Retina (tissue), 1 donor: Measurements from ENCODE around the gene KRTAP10-7.
"Not testable (repeated sequence)": the region's sequence is repeated elsewhere in the genome, so short reads cannot be mapped to it uniquely, and the experiment has no call there.

Experiments used
- DNase-seq: peaks from one replicate; pipeline ENCODE4 v3.0.0-alpha.2; 2016

Gene KRTAP10-7

GRCh38 chr21:44612669-44613229 is 12.4 kb downstream of the KRTAP10-7 start:
- no peak for DNase-seq

- no peak for DNase-seq
Observed at GRCh38 chr21:44613386-44614155, 13.2 kb downstream of the KRTAP10-7 start.

- no peak for DNase-seq
Observed at GRCh38 chr21:44614161-44614631, 13.8 kb downstream of the KRTAP10-7 start.

GRCh38 chr21:44614961-44615391 is 14.6 kb downstream of the KRTAP10-7 start:
- no peak for DNase-seq

- DNase-seq = no peak
Observed at GRCh38 chr21:44615466-44615865, 15.1 kb downstream of the KRTAP10-7 start.

GRCh38 chr21:44615911-44616590 is 15.7 kb downstream of the KRTAP10-7 start:
- DNase-seq = peak; percentile 51

- no peak for DNase-seq
Observed at GRCh38 chr21:44616591-44616926, 16.2 kb downstream of the KRTAP10-7 start.

- no peak for DNase-seq
Observed at GRCh38 chr21:44617071-44617501, 16.7 kb downstream of the KRTAP10-7 start.

GRCh38 chr21:44618504-44618903 is 18.1 kb downstream of the KRTAP10-7 start:
- DNase-seq = no peak

GRCh38 chr21:44618909-44619308 is 18.5 kb downstream of the KRTAP10-7 start:
- DNase-seq = no peak

- no peak for DNase-seq
Observed at GRCh38 chr21:44619886-44620285, 19.5 kb downstream of the KRTAP10-7 start.

- DNase-seq = no peak
Observed at GRCh38 chr21:44623575-44623974, 23.2 kb downstream of the KRTAP10-7 start.

- no peak for DNase-seq
Observed at GRCh38 chr21:44625756-44626155, 25.4 kb downstream of the KRTAP10-7 start.

GRCh38 chr21:44626262-44626661 is 25.9 kb downstream of the KRTAP10-7 start:
- no peak for DNase-seq

GRCh38 chr21:44626673-44627143 is 26.3 kb downstream of the KRTAP10-7 start, which contains the start of gene KRTAP10-9:
TSS of gene KRTAP10-9 (plus strand) at chr21:44627093. CDS start at chr21:44627172, 79 bp downstream.
- DNase-seq = no peak

- DNase-seq = not testable (repeated sequence)
Observed at GRCh38 chr21:44627181-44627822, 26.9 kb downstream of the KRTAP10-7 start.

GRCh38 chr21:44627831-44628233 is 27.4 kb downstream of the KRTAP10-7 start:
- DNase-seq = peak; percentile 57

GRCh38 chr21:44628707-44629391 is 28.5 kb downstream of the KRTAP10-7 start:
- DNase-seq = no peak

- no peak for DNase-seq
Observed at GRCh38 chr21:44630440-44630839, 30.0 kb downstream of the KRTAP10-7 start.

- no peak for DNase-seq
Observed at GRCh38 chr21:44632067-44632466, 31.7 kb downstream of the KRTAP10-7 start.

- DNase-seq = no peak
Observed at GRCh38 chr21:44636209-44637017, 36.0 kb downstream of the KRTAP10-7 start.
